ENCODE measurements around the gene OBSCN. TPM values are rescaled to one million over a fixed set of nuclear protein-coding genes. Genes with fewer than 3 reads are reported as not detected.

OBSCN gene
- total RNA-seq, 6 experiments from 2014 or later, result 0.27 to 1.8 (median 0.53) TPM

GRCh38 chr1:228339766-228340685, 132.2 kb downstream of the OBSCN start:
- no peaks in the 10 kb centered on the region for H3K36me3 Mint-ChIP-seq (ENCODE audit: low read depth)
- no peak for DNase-seq
- no peak for TF ChIP-seq CTCF (IDR thresholded peaks at IDR 0.05)
- no peak overlapping the region for H3K4me3 Mint-ChIP-seq
- H3K4me1 Mint-ChIP-seq (ENCODE audit: low read depth), result no peaks in the 10 kb centered on the region
- H3K27ac Mint-ChIP-seq, result no peak overlapping the region
- H3K27me3 Mint-ChIP-seq (ENCODE audit: insufficient read depth), result no peaks in the 10 kb centered on the region; the same call in 1 of the 2 replicates
- peaks cover 43% of the 10 kb centered on the region for H3K9me3 Mint-ChIP-seq

- TF ChIP-seq CTCF (IDR thresholded peaks at IDR 0.05), result peak; percentile 34; the same call in 1 of the 2 replicates
- no peak overlapping the region for H3K27ac Mint-ChIP-seq
- H3K27me3 Mint-ChIP-seq (ENCODE audit: insufficient read depth), result no peaks in the 10 kb centered on the region; the same call in 1 of the 2 replicates
- H3K4me1 Mint-ChIP-seq (ENCODE audit: low read depth), result no peaks in the 10 kb centered on the region
- peaks cover 43% of the 10 kb centered on the region for H3K9me3 Mint-ChIP-seq
- no peak for DNase-seq
- no peaks in the 10 kb centered on the region for H3K36me3 Mint-ChIP-seq (ENCODE audit: low read depth)
- no peak overlapping the region for H3K4me3 Mint-ChIP-seq
Observed at GRCh38 chr1:228340686-228341449, 133.0 kb downstream of the OBSCN start.

GRCh38 chr1:228341450-228341813, 133.6 kb downstream of the OBSCN start:
- peaks cover 2% of the 10 kb centered on the region; the same call in 1 of the 2 replicates for H3K27me3 Mint-ChIP-seq (ENCODE audit: insufficient read depth)
- DNase-seq, result no peak
- H3K9me3 Mint-ChIP-seq, result peaks cover 43% of the 10 kb centered on the region
- H3K4me3 Mint-ChIP-seq, result no peak overlapping the region
- H3K4me1 Mint-ChIP-seq (ENCODE audit: low read depth), result no peaks in the 10 kb centered on the region
- no peak for TF ChIP-seq CTCF (IDR thresholded peaks at IDR 0.05)
- no peaks in the 10 kb centered on the region for H3K36me3 Mint-ChIP-seq (ENCODE audit: low read depth)
- H3K27ac Mint-ChIP-seq, result no peak overlapping the region

- Mint-ChIP-seq H3K27me3 (ENCODE audit: insufficient read depth) (peaks cover 4% of the 10 kb centered on the region; the same call in 1 of the 2 replicates), H3K27ac (no peak overlapping the region), H3K36me3 (ENCODE audit: low read depth) (no peaks in the 10 kb centered on the region), H3K4me3 (no peak overlapping the region), H3K9me3 (peaks cover 38% of the 10 kb centered on the region), H3K4me1 (ENCODE audit: low read depth) (no peaks in the 10 kb centered on the region)
- no peak for DNase-seq
- TF ChIP-seq CTCF (IDR thresholded peaks at IDR 0.05), result no peak
Observed at GRCh38 chr1:228341814-228342626, 134.2 kb downstream of the OBSCN start.

GRCh38 chr1:228342627-228343190, 134.9 kb downstream of the OBSCN start:
- no peak for TF ChIP-seq CTCF (IDR thresholded peaks at IDR 0.05)
- Mint-ChIP-seq H3K36me3 (ENCODE audit: low read depth) (no peaks in the 10 kb centered on the region), H3K4me3 (no peak overlapping the region), H3K9me3 (peaks cover 31% of the 10 kb centered on the region), H3K27me3 (ENCODE audit: insufficient read depth) (peaks cover 6% of the 10 kb centered on the region; the same call in 1 of the 2 replicates), H3K4me1 (ENCODE audit: low read depth) (no peaks in the 10 kb centered on the region), H3K27ac (no peak overlapping the region)
- DNase-seq, result no peak
